Testis (tissue), 3 donors: ENCODE results near the gene CCL17. TPM values are rescaled to one million over a fixed set of nuclear protein-coding genes. Genes with fewer than 3 reads are reported as not detected.

Source experiments
- DNase-seq: peaks from one replicate; pipeline ENCODE4 v3.0.0-alpha.2; 2019
- H3K27ac ChIP-seq, 2 donors: fragments of 200-600 bp; sonication (generic); one replicate each; pipeline ENCODE4 v1.5.1; 2019
- H3K27me3 ChIP-seq: fragments of 200-600 bp; sonication (generic); one replicate; pipeline ENCODE4 v1.5.1; 2019
- H3K36me3 ChIP-seq: fragments of 200-600 bp; sonication (generic); one replicate; pipeline ENCODE4 v1.5.1; 2017; ENCODE audit warnings: low read depth; ENCODE audit errors: missing control alignments
- H3K4me1 ChIP-seq: fragments of 200-600 bp; sonication (generic); one replicate; pipeline ENCODE4 v1.5.1; 2019
- H3K4me3 ChIP-seq, 2 donors: fragments of 200-600 bp; sonication (generic); one replicate each; pipeline ENCODE4 v1.5.1; 2017 to 2019
- H3K9me3 ChIP-seq: fragments of 200-600 bp; sonication (generic); one replicate; pipeline ENCODE4 v1.5.1; 2017
- CTCF ChIP-seq, 3 experiments: fragments of 450-650 bp in 2 of 3; fragments of 200-600 bp in 1 of 3; sonication (generic) in 1 of 3; IDR thresholded peaks; one replicate each; pipeline ENCODE4 v1.5.1; 2016 to 2019; ENCODE audit warnings: antibody characterized with exemption in 3 of 3, mild to moderate bottlenecking in 2 of 3, moderate library complexity in 1 of 3
- POLR2A ChIP-seq: fragments of 450-650 bp; IDR thresholded peaks from one replicate; pipeline ENCODE4 v1.6.1; 2017; ENCODE audit warnings: antibody characterized with exemption, mild to moderate bottlenecking, moderate library complexity
- WGBS, 2 donors: methylation state at CpG; one replicate each; pipeline ENCODE4 v1.1.5; 2018; 5-methylcytosine and 5-hydroxymethylcytosine counted together
- intact Hi-C: fragments of 100-400 bp; cut with DNase I; formaldehyde crosslinking; loops from one replicate; pipeline ENCODE4 v1.15.1; 2023; ENCODE audit warnings: low total_unique reads
- polyA plus RNA-seq: library from polyadenylated mRNA; stranded (reverse); fragments of 350-450 nt; fragmentation: Illumina TruSeq; extraction: RNeasy Lipid Tissue Mini Kit (QIAGEN cat#74804); gene quantifications from one replicate; pipeline ENCODE4 v1.2.3, GENCODE V29; 2014; ENCODE audit warnings: low read depth, low replicate concordance; ENCODE audit not compliant: insufficient read depth
- total RNA-seq, 2 donors: library from RNA; depleted of rRNA; stranded (reverse); fragments of >200 nt; gene quantifications; one replicate each; pipeline ENCODE4 v1.2.3, GENCODE V29; 2016

CCL17 gene
- total and polyA plus RNA-seq, 3 donors from 2014 or later, result 0.81 to 4.0 TPM; not detected in 1

- 64 to 68% methylated on average over 5 of the region's 5 CpGs for WGBS, 2 donors
- H3K36me3 ChIP-seq, result no peaks in the 10 kb centered on the region
- DNase-seq, result peak; percentile 56
- no peaks in the 10 kb centered on the region for H3K27me3 ChIP-seq
- H3K9me3 ChIP-seq, result no peaks in the 10 kb centered on the region
- intact Hi-C loops, result no loop called here
- no peak overlapping the region for H3K27ac ChIP-seq
- H3K4me1 ChIP-seq, result peaks cover 35% of the 10 kb centered on the region
- no peak for TF ChIP-seq POLR2A
- no peak for TF ChIP-seq CTCF (IDR thresholded peaks at IDR 0.05)
- H3K4me3 ChIP-seq, result no peak overlapping the region
These were observed 18.1 kb upstream of the CCL17 start for GRCh38 chr16:57386381-57386951.

- Histone ChIP-seq H3K9me3 (no peaks in the 10 kb centered on the region), H3K27me3 (no peaks in the 10 kb centered on the region), H3K4me1 (peaks cover 22% of the 10 kb centered on the region), H3K27ac (no peak overlapping the region), H3K4me3 (no peak overlapping the region), H3K36me3 (no peaks in the 10 kb centered on the region)
- WGBS, 2 donors, result 77 to 93% methylated on average over 3 of the region's 3 CpGs
- DNase-seq, result no peak
- intact Hi-C loops, result no loop called here
- TF ChIP-seq CTCF (IDR thresholded peaks at IDR 0.05) (no peak), POLR2A (no peak)
These were observed 16.8 kb upstream of the CCL17 start for GRCh38 chr16:57387598-57388354.

GRCh38 chr16:57388359-57389086 lies 16.0 kb upstream of the CCL17 start:
- Histone ChIP-seq H3K27me3 (no peaks in the 10 kb centered on the region), H3K4me1 (peaks cover 16% of the 10 kb centered on the region), H3K4me3 (no peak overlapping the region), H3K9me3 (no peaks in the 10 kb centered on the region), H3K27ac (no peak overlapping the region), H3K36me3 (no peaks in the 10 kb centered on the region)
- no peak for DNase-seq
- WGBS, 2 donors, result 80 to 87% methylated on average over 7 of the region's 7 CpGs
- intact Hi-C loops, result no loop called here
- TF ChIP-seq CTCF (IDR thresholded peaks at IDR 0.05) (no peak), POLR2A (no peak)

- TF ChIP-seq POLR2A (no peak), CTCF (IDR thresholded peaks at IDR 0.05) (no peak)
- H3K4me3 ChIP-seq, result no peak overlapping the region
- H3K9me3 ChIP-seq, result no peaks in the 10 kb centered on the region
- intact Hi-C loops, result no loop called here
- no peak overlapping the region for H3K27ac ChIP-seq
- H3K36me3 ChIP-seq, result no peaks in the 10 kb centered on the region
- H3K4me1 ChIP-seq, result peaks cover 13% of the 10 kb centered on the region
- H3K27me3 ChIP-seq, result no peaks in the 10 kb centered on the region
- DNase-seq, result no peak
- 90 to 94% methylated on average over 3 of the region's 3 CpGs for WGBS, 2 donors
These were observed 15.5 kb upstream of the CCL17 start for GRCh38 chr16:57389087-57389468.
